ENCODE results near the gene LRRC8B. TPM values are rescaled to one million over a fixed set of nuclear protein-coding genes. Genes with fewer than 3 reads are reported as not detected.

LRRC8B gene
- total and polyA plus RNA-seq, 2 of the 8 experiments (the other 6 are each of a cell fraction or from before 2014, with no cell fraction given) = 18.4 to 29.2 TPM

- TF ChIP-seq KDM4A (IDR thresholded peaks at IDR 0.05; ENCODE audit: low read depth, low read length, severe bottlenecking) (no peak), GTF2F1 (IDR thresholded peaks at IDR 0.05; ENCODE audit: borderline replicate concordance, low read depth, low read length) (no peak), RNF2 (IDR thresholded peaks at IDR 0.05; ENCODE audit: borderline replicate concordance, low read depth, low read length, missing control alignments, poor library complexity, severe bottlenecking) (no peak), BACH1 (IDR thresholded peaks at IDR 0.05; ENCODE audit: low read length) (no peak)
Observed at GRCh38 chr1:89602871-89603404, 78.3 kb downstream of the LRRC8B start (continued).

All from H1 (cell line).